Breast epithelium (tissue), 4 donors: ENCODE data around the gene IMP3. TPM values are rescaled to one million over a fixed set of nuclear protein-coding genes. Genes with fewer than 3 reads are reported as not detected.
"Not testable (repeated sequence)": the region's sequence is repeated elsewhere in the genome, so short reads cannot be mapped to it uniquely, and the experiment has no call there.

Experiments
- DNase-seq, 2 donors: peaks; one replicate each; pipeline ENCODE4 v3.0.0-alpha.2; 2019; ENCODE audit warnings: low spot score in 2 of 2
- H3K27ac ChIP-seq, 2 donors: fragments of 200-600 bp; sonication (generic) in 1 of 2; one replicate each; pipeline ENCODE4 v1.5.1; 2016 to 2019; ENCODE audit warnings: mild to moderate bottlenecking in 1 of 2
- H3K27me3 ChIP-seq, 2 donors: fragments of 200-600 bp; sonication (generic) in 1 of 2; one replicate each; pipeline versions ENCODE4 v1.5.1 to v1.6.0; 2017 to 2019; ENCODE audit warnings: control low read depth in 1 of 2, mild to moderate bottlenecking in 1 of 2
- H3K36me3 ChIP-seq: fragments of 200-600 bp; one replicate; pipeline ENCODE4 v1.5.1; 2019
- H3K4me1 ChIP-seq, 2 donors: fragments of 200-600 bp; sonication (generic); one replicate each; pipeline ENCODE4 v1.5.1; 2016 to 2019; ENCODE audit warnings: control low read depth in 1 of 2
- H3K4me3 ChIP-seq, 3 donors: fragments of 200-600 bp; sonication (generic); 1 replicate in 2 of 3; 2 replicates in 1 of 3; pipeline ENCODE4 v1.5.1; 2016 to 2019; ENCODE audit warnings: mild to moderate bottlenecking in 3 of 3, moderate library complexity in 2 of 3
- H3K9me3 ChIP-seq, 2 donors: fragments of 200-600 bp; sonication (generic) in 1 of 2; one replicate each; pipeline ENCODE4 v1.5.1; 2016 to 2019; ENCODE audit warnings: control low read depth in 1 of 2
- POLR2A ChIP-seq: fragments of 450-650 bp; IDR thresholded peaks from one replicate; pipeline ENCODE4 v1.6.1; 2016; ENCODE audit warnings: antibody characterized with exemption, mild to moderate bottlenecking, moderate library complexity
- POLR2AphosphoS5 ChIP-seq, 3 donors: sonication (generic); formaldehyde crosslinking; IDR thresholded peaks; one replicate each; pipeline ENCODE4 v1.6.1; 2017; ENCODE audit warnings: antibody characterized with exemption in 3 of 3
- intact Hi-C: fragments of 100-400 bp; cut with DNase I; formaldehyde crosslinking; loops from one replicate; pipeline ENCODE4 v1.15.1; 2023; ENCODE audit warnings: low total_unique reads
- total RNA-seq, 3 donors: library from RNA; depleted of rRNA; stranded (reverse); fragments of >200 nt; gene quantifications; one replicate each; pipeline ENCODE4 v1.1.0, GENCODE V29; 2016
- TF ChIP-seq, protein P1 (sequence below), 3 donors: fragments of 450-650 bp; IDR thresholded peaks; one replicate each; pipeline ENCODE4 v1.5.1; 2016 to 2017; ENCODE audit warnings: antibody characterized with exemption in 3 of 3, mild to moderate bottlenecking in 3 of 3, moderate library complexity in 3 of 3

Gene IMP3
- total RNA-seq, 3 donors from 2014 or later: 144 to 194 (median 175) TPM

DNA sequence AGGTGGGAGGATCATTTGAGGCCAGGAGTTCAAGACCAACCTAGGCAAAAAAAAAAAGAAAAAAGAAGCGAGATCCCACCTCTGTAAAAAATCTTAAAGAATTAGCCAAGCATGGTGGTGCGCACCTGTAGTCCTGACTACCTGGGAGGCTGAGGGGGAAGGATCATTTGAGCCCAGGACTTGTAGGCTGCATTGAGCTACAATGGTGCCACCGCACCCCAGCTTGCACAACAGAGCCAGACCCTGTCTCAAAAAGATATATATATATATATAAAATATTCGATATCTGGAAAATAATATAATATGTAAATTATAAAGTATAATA is 1.1 kb upstream of the IMP3 start:
- Histone ChIP-seq H3K4me1 (peaks cover 0 to 17% of the 10 kb centered on the region in 2 donors), H3K9me3 (no peaks in the 10 kb centered on the region), H3K27ac (peak overlapping the region in 1 of 2 donors; percentile 87), H3K4me3 (no peak overlapping the region), H3K36me3 (no peaks in the 10 kb centered on the region), H3K27me3 (no peaks in the 10 kb centered on the region)
- TF ChIP-seq POLR2AphosphoS5 (IDR thresholded peaks at IDR 0.05) (no peak), POLR2A (no peak)
- TF ChIP-seq, protein P1, sequence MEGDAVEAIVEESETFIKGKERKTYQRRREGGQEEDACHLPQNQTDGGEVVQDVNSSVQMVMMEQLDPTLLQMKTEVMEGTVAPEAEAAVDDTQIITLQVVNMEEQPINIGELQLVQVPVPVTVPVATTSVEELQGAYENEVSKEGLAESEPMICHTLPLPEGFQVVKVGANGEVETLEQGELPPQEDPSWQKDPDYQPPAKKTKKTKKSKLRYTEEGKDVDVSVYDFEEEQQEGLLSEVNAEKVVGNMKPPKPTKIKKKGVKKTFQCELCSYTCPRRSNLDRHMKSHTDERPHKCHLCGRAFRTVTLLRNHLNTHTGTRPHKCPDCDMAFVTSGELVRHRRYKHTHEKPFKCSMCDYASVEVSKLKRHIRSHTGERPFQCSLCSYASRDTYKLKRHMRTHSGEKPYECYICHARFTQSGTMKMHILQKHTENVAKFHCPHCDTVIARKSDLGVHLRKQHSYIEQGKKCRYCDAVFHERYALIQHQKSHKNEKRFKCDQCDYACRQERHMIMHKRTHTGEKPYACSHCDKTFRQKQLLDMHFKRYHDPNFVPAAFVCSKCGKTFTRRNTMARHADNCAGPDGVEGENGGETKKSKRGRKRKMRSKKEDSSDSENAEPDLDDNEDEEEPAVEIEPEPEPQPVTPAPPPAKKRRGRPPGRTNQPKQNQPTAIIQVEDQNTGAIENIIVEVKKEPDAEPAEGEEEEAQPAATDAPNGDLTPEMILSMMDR (IDR thresholded peaks at IDR 0.05): no peak
- no peak for DNase-seq
- intact Hi-C loops: no loop called here

DNA sequence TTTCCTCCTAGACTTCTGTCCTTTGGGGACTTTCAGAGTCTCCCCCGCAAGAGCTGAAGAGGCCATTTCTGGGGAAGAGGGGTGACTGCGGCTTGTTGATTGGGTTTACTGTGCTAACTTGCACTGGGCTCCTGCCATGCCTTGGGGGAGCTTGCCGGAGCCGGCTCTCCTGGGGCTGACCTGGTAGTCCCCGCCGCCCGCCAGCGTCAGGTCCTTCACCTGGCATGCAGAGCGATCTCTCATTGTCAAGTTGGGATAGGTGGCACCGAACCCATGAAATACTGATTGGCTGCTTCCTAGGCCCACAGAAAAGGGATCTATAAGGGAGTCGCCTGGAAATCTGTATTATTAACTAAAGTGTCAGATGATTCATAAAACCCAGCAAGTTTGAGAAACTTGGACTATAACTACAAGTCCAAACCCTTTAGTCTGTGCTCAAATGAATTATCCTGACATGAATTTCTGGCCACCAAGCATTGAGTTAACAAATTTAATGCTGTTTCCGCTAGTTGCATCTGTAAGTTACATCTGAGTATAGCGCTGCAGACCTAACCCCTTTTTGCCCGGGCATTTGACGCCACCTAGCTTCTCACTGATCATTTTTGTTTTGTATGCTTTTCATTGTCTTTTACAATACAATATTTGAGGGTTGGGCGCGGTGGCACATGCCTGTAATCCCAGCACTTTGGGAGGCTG is 607 bp upstream of the IMP3 start:
- Histone ChIP-seq H3K9me3 (no peaks in the 10 kb centered on the region), H3K4me3 (peak overlapping the region; percentile 83 to 96 (median 83)), H3K27me3 (no peaks in the 10 kb centered on the region), H3K4me1 (peaks cover 0 to 13% of the 10 kb centered on the region in 2 donors), H3K27ac (peak overlapping the region; percentile 87 to 94), H3K36me3 (no peaks in the 10 kb centered on the region)
- TF ChIP-seq, protein P1 (IDR thresholded peaks at IDR 0.05): no peak
- TF ChIP-seq POLR2AphosphoS5 (IDR thresholded peaks at IDR 0.05) (no peak), POLR2A (no peak)
- DNase-seq: no peak
- intact Hi-C loops: no loop called here

DNA sequence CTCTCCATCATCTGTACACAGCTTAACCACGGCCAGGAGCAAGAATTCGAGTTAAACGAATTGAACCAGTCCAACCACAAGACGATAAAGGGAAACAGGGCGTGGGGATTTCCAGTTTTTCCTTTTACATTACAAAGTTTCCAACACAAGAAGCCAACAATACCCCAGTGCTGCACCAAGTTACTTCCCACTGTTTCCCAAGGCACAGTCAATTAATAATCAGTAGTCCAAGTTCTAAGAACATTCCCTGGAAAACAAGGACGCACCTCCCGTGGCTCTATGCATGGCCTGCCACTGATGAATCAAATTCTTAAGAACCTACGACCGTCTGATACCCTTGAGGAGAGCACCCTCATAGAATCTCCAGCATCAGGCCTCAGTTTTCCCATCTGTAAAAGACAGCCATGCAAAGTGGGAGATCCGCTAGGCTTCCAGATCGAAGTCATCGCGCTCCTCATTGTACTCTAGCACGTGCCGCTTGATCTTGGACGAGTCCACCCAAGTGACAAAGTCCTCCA is 774 bp downstream of the IMP3 start:
- Histone ChIP-seq H3K27me3 (no peaks in the 10 kb centered on the region), H3K4me1 (peaks cover 0 to 13% of the 10 kb centered on the region in 2 donors), H3K36me3 (no peaks in the 10 kb centered on the region), H3K9me3 (no peaks in the 10 kb centered on the region), H3K27ac (peak overlapping the region; percentile 87 to 94), H3K4me3 (peak overlapping the region; percentile 83 to 96 (median 83))
- intact Hi-C loops: no loop called here
- TF ChIP-seq, protein P1 (IDR thresholded peaks at IDR 0.05): no peak
- TF ChIP-seq POLR2A: no peak
- no peak for TF ChIP-seq POLR2AphosphoS5 (IDR thresholded peaks at IDR 0.05)
- no peak for DNase-seq

DNA sequence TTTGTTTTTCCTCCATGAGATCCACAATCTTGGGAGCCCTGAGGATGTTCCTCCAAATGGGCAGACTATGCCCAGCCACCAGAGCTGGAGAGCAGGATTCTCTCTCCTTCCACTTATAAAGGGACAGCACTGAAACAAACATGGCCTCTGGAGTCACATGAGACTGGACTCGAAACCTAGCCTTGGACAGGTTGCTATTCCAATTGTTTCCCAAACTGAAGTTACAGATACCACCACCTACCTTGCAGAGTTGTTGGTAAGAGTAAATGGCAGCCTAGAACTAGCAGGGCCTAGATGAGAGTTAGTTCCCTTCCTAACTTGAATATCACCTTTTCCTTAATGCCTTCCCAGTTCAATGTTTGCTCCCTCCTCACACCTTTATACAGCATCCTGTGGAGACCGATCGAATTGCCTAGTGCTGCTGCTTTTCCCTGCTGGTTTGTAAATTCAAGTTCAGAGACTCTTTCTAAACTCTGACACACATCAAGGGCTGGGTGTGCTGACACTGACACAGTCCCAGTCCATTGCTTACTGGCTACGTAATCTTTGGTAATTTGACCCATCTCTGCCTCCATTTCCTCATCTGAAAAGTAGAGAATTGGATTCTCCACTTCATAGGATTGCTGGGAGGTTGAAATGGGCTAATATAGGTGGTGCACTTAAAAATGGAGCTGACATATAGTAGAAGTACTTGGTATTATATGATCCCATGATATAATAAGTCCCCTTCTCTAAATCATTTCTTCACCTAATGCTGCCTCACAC is 2.6 kb downstream of the IMP3 start:
- DNase-seq: no peak
- TF ChIP-seq POLR2AphosphoS5 (IDR thresholded peaks at IDR 0.05) (no peak), POLR2A (no peak)
- TF ChIP-seq, protein P1 (IDR thresholded peaks at IDR 0.05): no peak
- peak overlapping the region in 2 of 3 donors; percentile 83 to 96 for H3K4me3 ChIP-seq
- intact Hi-C loops: no loop called here
- H3K27ac ChIP-seq: peak overlapping the region; percentile 87 to 94
- no peaks in the 10 kb centered on the region for H3K36me3 ChIP-seq
- no peaks in the 10 kb centered on the region for H3K9me3 ChIP-seq
- peaks cover 0 to 13% of the 10 kb centered on the region in 2 donors for H3K4me1 ChIP-seq
- no peaks in the 10 kb centered on the region for H3K27me3 ChIP-seq

DNA sequence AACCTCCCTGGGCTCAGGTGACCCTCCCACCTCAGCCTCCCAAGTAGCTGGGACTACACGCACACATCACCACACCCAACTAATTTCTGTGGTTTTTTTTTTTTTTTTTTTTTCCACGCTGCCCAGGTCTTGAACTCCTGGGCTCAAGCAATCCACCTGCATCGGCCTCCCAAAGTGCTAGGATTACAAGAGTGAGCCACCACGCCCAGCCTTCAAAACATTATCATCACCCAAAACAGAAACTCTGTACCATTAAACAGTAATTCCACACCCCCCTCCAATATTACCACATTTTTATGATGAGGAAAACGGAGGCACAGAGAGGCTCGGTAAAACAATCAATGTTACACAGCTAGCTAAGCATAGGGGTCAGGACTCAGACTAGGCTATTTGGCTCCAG is 4.0 kb downstream of the IMP3 start:
- no peak for DNase-seq
- Histone ChIP-seq H3K27me3 (no peaks in the 10 kb centered on the region), H3K4me3 (no peak overlapping the region), H3K27ac (no peak overlapping the region), H3K36me3 (no peaks in the 10 kb centered on the region), H3K4me1 (peaks cover 0 to 13% of the 10 kb centered on the region in 2 donors), H3K9me3 (no peaks in the 10 kb centered on the region)
- intact Hi-C loops: no loop called here
- TF ChIP-seq POLR2A: no peak
- no peak for TF ChIP-seq POLR2AphosphoS5 (IDR thresholded peaks at IDR 0.05)
- TF ChIP-seq, protein P1 (IDR thresholded peaks at IDR 0.05): no peak

DNA sequence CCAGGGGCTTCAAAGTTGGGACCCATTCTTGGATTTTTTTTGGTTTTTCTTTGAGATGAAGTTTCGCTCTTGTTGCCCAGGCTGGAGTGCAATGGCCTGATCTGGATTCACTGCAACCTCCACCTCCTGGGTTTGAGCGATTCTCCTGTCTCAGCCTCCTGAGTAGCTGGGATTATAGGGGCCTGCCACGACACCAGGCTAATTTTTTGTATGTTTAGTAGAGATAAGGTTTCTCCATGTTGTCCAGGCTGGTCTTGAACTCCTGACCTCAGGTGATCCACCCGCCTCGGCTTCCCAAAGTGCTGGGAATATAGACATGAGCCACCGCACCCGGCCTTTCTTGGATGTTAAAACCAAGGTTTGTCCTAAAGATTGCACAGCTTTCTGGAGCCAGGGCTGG is 6.1 kb downstream of the IMP3 start:
- H3K4me3 ChIP-seq, intact Hi-C loops, H3K27me3 ChIP-seq, H3K9me3 ChIP-seq, H3K27ac ChIP-seq, DNase-seq, H3K36me3 ChIP-seq: not testable (repeated sequence)
- peaks cover 0 to 13% of the 10 kb centered on the region in 2 donors for H3K4me1 ChIP-seq
